Glomerular endothelial cell (primary cell): ENCODE measurements around the gene ANKRD50. TPM values are rescaled to one million over a fixed set of nuclear protein-coding genes. Genes with fewer than 3 reads are reported as not detected.
A peak's percentile ranks its signal among the peaks of the same experiment; 100 is the strongest.

Experiments
- DNase-seq: peaks from one replicate; pipeline ENCODE4 v3.0.0-alpha.2; 2011; ENCODE audit warnings: low read depth, low spot score; ENCODE audit errors: extremely low read depth
- total RNA-seq: library from RNA; depleted of rRNA; stranded (reverse); fragments of >200 nt; gene quantifications from 2 replicates; pipeline ENCODE4 v1.2.3, GENCODE V29; 2015

Gene ANKRD50
- 43.2 and 52.3 TPM in 2 replicates for total RNA-seq

GRCh38 chr4:124712372-124713184, at the start of gene ANKRD50:
Gene ANKRD50, minus strand, starts transcription at chr4:124712732. Its CDS starts 2,221 bp downstream, at chr4:124710511.
- DNase-seq = no peak

GRCh38 chr4:124757126-124757525, 44.6 kb upstream of the ANKRD50 start:
- no peak for DNase-seq

- DNase-seq = no peak
Measured at GRCh38 chr4:124754681-124755080, 42.1 kb upstream of the ANKRD50 start.

GRCh38 chr4:124753941-124754581, 41.5 kb upstream of the ANKRD50 start:
- no peak for DNase-seq

- no peak for DNase-seq
Measured at GRCh38 chr4:124749421-124749820, 36.9 kb upstream of the ANKRD50 start.

GRCh38 chr4:124748965-124749364, 36.4 kb upstream of the ANKRD50 start:
- DNase-seq = no peak

- DNase-seq = no peak
Measured at GRCh38 chr4:124745985-124746801, 33.7 kb upstream of the ANKRD50 start.

GRCh38 chr4:124743711-124744110, 31.2 kb upstream of the ANKRD50 start:
- DNase-seq = no peak

- DNase-seq = no peak
Measured at GRCh38 chr4:124740501-124740900, 28.0 kb upstream of the ANKRD50 start.

GRCh38 chr4:124738994-124739393, 26.5 kb upstream of the ANKRD50 start:
- DNase-seq = no peak

GRCh38 chr4:124737619-124738018, 25.1 kb upstream of the ANKRD50 start:
- DNase-seq = no peak

GRCh38 chr4:124736526-124736925, 24.0 kb upstream of the ANKRD50 start:
- DNase-seq = no peak

- DNase-seq = no peak
Measured at GRCh38 chr4:124727331-124727890, 14.9 kb upstream of the ANKRD50 start.

GRCh38 chr4:124726269-124726668, 13.7 kb upstream of the ANKRD50 start:
- no peak for DNase-seq

- no peak for DNase-seq
Measured at GRCh38 chr4:124722071-124722470, 9.5 kb upstream of the ANKRD50 start.

GRCh38 chr4:124717101-124717500, 4.6 kb upstream of the ANKRD50 start:
- DNase-seq = no peak

GRCh38 chr4:124713185-124713592, 657 bp upstream of the ANKRD50 start:
- DNase-seq = peak; percentile 65

GRCh38 chr4:124711471-124712371, 811 bp downstream of the ANKRD50 start:
- DNase-seq = no peak

GRCh38 chr4:124710911-124711310, 1.6 kb downstream of the ANKRD50 start:
- no peak for DNase-seq
